C4-2B (cell line): Measurements from ENCODE around the gene PRM1.

Source experiments
- ZFX ChIP-seq: fragments of 450-650 bp; IDR thresholded peaks from 2 replicates; pipeline ENCODE4 v1.6.1; 2017
- TF ChIP-seq, protein P1 (sequence below): fragments of 450-650 bp; conservative IDR thresholded peaks from 2 replicates; pipeline ENCODE4 v1.5.1; 2017; ENCODE audit warnings: mild to moderate bottlenecking

DNA sequence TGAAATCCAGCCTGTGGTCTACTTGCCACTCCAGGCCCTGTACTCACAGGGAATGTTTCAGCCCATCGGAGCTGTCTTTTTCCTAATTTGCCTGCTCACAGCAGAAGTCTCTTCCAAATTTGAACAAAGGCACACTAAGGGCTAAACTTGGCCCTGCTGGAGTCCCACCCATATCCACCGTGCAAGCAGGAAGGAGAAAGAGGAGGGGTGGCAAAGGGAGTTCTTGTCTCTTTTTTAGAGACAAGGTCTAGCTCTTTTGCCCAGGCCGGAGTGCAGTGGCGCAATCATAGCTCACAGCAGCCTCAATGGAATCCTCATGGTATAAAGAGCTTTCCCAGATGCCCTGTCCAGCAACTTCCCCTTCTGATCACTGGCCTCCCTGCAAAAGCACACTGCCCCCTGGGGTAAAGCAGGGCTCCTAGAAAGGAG, 2.7 kb upstream of the PRM1 start:
- TF ChIP-seq, protein P1, sequence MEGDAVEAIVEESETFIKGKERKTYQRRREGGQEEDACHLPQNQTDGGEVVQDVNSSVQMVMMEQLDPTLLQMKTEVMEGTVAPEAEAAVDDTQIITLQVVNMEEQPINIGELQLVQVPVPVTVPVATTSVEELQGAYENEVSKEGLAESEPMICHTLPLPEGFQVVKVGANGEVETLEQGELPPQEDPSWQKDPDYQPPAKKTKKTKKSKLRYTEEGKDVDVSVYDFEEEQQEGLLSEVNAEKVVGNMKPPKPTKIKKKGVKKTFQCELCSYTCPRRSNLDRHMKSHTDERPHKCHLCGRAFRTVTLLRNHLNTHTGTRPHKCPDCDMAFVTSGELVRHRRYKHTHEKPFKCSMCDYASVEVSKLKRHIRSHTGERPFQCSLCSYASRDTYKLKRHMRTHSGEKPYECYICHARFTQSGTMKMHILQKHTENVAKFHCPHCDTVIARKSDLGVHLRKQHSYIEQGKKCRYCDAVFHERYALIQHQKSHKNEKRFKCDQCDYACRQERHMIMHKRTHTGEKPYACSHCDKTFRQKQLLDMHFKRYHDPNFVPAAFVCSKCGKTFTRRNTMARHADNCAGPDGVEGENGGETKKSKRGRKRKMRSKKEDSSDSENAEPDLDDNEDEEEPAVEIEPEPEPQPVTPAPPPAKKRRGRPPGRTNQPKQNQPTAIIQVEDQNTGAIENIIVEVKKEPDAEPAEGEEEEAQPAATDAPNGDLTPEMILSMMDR: no peak
- TF ChIP-seq ZFX: no peak
